Fibroblast of pulmonary artery (primary cell): Measurements from ENCODE around the gene CCK.

ENCODE experiments used
- DNase-seq: peaks from one replicate; pipeline ENCODE4 v3.0.0-alpha.2; 2010; ENCODE audit warnings: low read depth
- H3K4me3 ChIP-seq: replicated peaks from 2 replicates; pipeline ENCODE4 v1.5.1; 2011; ENCODE audit warnings: low read depth, mild to moderate bottlenecking, control low read depth, low read length, moderate library complexity
- CTCF ChIP-seq: IDR thresholded peaks from 2 replicates; pipeline ENCODE4 v1.5.1; 2011; ENCODE audit warnings: mild to moderate bottlenecking, control low read depth, low read length, inconsistent platforms; ENCODE audit errors: missing control alignments

CCK gene

DNA sequence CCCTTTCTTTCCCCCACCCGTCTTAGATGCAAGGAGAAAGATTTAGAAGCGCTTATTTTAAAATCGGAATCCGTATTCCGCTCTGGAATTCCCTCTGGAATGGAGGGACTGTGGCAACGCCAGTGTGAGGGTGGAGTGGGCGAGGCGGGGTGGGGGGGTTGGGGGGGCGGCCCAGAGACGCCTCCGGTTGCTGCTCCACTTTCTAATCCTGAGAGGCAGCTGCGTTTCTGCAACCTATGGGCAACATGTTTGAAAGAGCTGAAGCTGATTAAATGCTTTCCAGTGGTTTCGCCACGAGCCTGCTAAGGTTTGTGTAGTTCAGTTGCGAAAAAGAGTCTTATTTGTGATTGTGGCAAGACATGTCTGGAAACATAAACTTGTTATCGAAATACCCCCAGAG is at the start of gene CCK:
TSS of gene CCK (minus strand) at position 101 of the 400 bp plus-strand sequence. CDS start 2,555 bp downstream, outside the sequence.
- TF ChIP-seq CTCF, result no peak
- no peak for DNase-seq
- no peak within 1 kb of the TSS for H3K4me3 ChIP-seq

GRCh38 chr3:42314411-42314810 is 48.4 kb upstream of the CCK start:
- H3K4me3 ChIP-seq, result no peak overlapping the region
- no peak for DNase-seq
- TF ChIP-seq CTCF, result no peak

GRCh38 chr3:42308651-42309050 is 42.7 kb upstream of the CCK start:
- TF ChIP-seq CTCF, result no peak
- DNase-seq, result no peak
- no peak overlapping the region for H3K4me3 ChIP-seq

DNA sequence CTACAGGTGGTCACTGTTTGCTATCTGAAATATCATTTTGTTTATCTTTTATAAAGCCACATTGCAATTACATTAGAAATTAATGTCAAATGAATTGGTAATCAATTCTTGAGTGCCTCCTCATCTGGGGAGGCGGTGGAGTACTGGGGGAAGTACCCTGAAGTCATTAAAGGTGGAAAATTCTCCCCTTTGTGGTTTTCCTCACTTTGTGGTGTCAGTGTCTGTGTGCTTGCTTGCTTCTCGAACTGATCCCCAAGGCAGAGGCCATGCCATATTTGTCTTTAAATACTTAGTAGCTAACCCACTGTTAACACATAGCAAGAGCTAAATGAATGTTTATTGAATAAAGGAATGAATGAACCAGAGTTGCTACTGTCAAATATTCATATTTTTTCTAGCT is 40.5 kb upstream of the CCK start:
- no peak overlapping the region for H3K4me3 ChIP-seq
- no peak for DNase-seq
- TF ChIP-seq CTCF, result no peak

DNA sequence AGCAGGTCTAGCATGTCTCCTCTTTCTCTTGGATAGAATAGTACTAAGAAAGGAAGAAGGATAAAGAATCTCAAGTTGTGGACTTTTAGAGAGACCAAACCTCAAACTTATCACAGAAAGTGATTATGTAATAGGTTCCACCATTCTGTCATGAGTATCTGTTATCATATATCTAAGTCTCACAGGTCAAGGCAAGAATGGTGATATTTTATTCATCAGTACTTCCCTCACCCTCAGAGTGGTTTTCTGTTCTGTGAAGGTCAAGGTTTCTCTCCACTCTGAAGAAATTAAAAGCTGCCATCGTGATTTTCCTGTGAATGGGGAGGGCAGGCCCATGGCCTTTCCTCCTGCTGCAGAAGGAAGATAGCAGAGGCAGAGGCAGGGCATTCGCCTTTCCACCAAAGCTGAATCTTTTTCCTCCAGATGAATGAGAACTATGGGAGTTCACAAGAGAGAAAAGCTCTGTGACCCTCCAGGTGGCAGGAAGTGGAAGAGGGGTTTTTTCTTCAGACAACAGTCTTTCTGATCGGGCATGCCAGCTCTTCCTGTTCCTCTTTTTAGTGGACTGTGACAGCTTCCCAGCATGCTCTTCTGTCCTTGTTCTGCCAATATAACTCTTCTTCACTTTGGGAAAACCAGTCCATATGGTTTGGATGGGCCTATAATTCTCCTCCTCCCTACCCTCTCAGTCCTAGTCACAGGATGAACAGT is 37.1 kb upstream of the CCK start:
- no peak overlapping the region for H3K4me3 ChIP-seq
- no peak for DNase-seq
- no peak for TF ChIP-seq CTCF

DNA sequence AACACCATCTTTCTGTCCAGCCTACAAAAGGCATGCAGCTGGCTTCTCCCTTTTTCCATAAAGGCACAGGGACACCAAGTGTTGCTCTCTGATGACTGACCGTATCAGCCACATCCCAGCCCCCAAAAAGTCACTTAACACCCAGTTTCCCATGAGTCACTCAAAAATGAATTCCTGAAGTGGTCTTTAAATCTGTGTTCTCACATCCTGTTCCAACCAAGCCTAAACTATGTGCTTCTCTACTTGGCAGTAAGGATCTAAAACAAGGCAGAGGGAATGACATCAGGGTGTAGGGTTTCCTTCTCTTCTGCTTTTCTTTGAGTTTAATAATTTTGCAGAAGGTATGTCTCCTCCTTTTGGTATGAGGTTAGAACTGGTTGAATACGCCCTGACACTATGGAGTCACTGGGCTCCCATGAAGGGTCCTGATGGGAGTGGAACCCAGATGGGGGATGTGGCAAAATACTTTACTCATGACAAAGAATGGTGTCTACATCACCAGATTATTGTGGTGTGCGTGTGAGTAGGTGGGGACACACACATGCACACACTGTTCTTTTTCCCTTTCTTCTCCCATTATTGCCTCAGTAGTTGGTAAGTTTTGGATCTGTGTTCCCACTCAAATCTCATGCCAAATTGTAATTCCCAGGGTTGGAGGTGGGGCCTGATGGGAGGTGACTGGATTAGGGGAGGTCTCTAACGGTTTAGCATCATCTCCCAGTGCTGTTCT is 35.6 kb upstream of the CCK start:
- no peak for TF ChIP-seq CTCF
- no peak for DNase-seq
- no peak overlapping the region for H3K4me3 ChIP-seq
